Endothelial cell of umbilical vein (primary cell): ENCODE data around the gene BEAN1. TPM values are rescaled to one million over a fixed set of nuclear protein-coding genes. Genes with fewer than 3 reads are reported as not detected.

Experiments
- BruUV-seq: library from RNA; stranded (reverse); fragments of 400-500 nt; replicated peaks from 2 replicates; lab custom pipeline; 2021; lab: Mats Ljungman, UMichigan
- CTCF ChIA-PET: fragments of 300-600, 350-600 bp; sonication (Branson Sonifier 250); formaldehyde crosslinking; loops from one replicate; lab custom pipeline; 2021; ENCODE audit warnings: antibody characterized with exemption, inconsistent platforms; lab: Charles Lee
- POLR2A ChIA-PET: fragments of 300-600, 350-600 bp; sonication (Branson Sonifier 250); formaldehyde crosslinking; loops from one replicate; lab custom pipeline; 2021; ENCODE audit warnings: antibody characterized with exemption, inconsistent platforms; lab: Charles Lee
- DNase-seq: peaks from one replicate; pipeline ENCODE4 v3.0.0-alpha.2; 2011; ENCODE audit warnings: low read depth, low spot score
- FAIRE-seq: peaks from 2 replicates; lab custom pipeline; 2011; peaks lifted over from hg19 to GRCh38; lab: Jason Lieb, UNC
- H2AFZ ChIP-seq: 2 replicates; pipeline ENCODE4 v1.6.0; 2012; ENCODE audit warnings: low read depth, low read length, control low read depth, inconsistent platforms
- H3K27ac ChIP-seq: 2 replicates; pipeline ENCODE4 v1.5.1; 2011; ENCODE audit warnings: low read depth, mild to moderate bottlenecking, control low read depth, low read length, moderate library complexity; ENCODE audit not compliant: insufficient read depth
- H3K27me3 ChIP-seq, 2 experiments: 2 replicates each; pipeline versions ENCODE4 v1.6.0 to v1.6.1; 2011; ENCODE audit warnings: low read length in 2 of 2, mixed read lengths in 1 of 2; ENCODE audit not compliant: control insufficient read depth in 2 of 2, insufficient read depth in 2 of 2
- H3K36me3 ChIP-seq, 2 experiments: 2 replicates in 1 of 2; 3 replicates in 1 of 2; pipeline ENCODE4 v1.5.1; 2011; ENCODE audit warnings: low read length in 2 of 2, mild to moderate bottlenecking in 1 of 2, moderate library complexity in 1 of 2; ENCODE audit not compliant: control insufficient read depth in 2 of 2, insufficient read depth in 2 of 2; ENCODE audit errors: extremely low read depth in 1 of 2
- H3K4me1 ChIP-seq: 3 replicates; pipeline ENCODE4 v1.5.1; 2011; ENCODE audit warnings: mild to moderate bottlenecking, low read length; ENCODE audit not compliant: control insufficient read depth, insufficient read depth; ENCODE audit errors: extremely low read depth
- H3K4me2 ChIP-seq: 2 replicates; pipeline ENCODE4 v1.6.1; 2011; ENCODE audit warnings: low read length, control low read depth, mixed read lengths; ENCODE audit not compliant: insufficient read depth
- H3K4me3 ChIP-seq, 3 experiments: fragments of 200-600 bp in 1 of 3; sonication (generic), shearing (Covaris generic) in 1 of 3; replicated peaks in 1 of 3; 2 replicates each; pipeline ENCODE4 v1.5.1; 2011 to 2016; ENCODE audit warnings: control low read depth in 3 of 3, low read length in 3 of 3, mild to moderate bottlenecking in 2 of 3, inconsistent platforms in 1 of 3, low read depth in 1 of 3, moderate library complexity in 1 of 3; ENCODE audit not compliant: insufficient read depth in 1 of 3
- H3K79me2 ChIP-seq: 2 replicates; pipeline ENCODE4 v1.6.0; 2012; ENCODE audit warnings: low read length, inconsistent platforms; ENCODE audit not compliant: control insufficient read depth, insufficient read depth
- H3K9ac ChIP-seq: replicated peaks from 2 replicates; pipeline ENCODE3; 2011; ENCODE audit warnings: low read length, control low read depth; ENCODE audit not compliant: insufficient read depth; ENCODE audit errors: extremely low read depth
- H3K9me1 ChIP-seq: replicated peaks from 3 replicates; pipeline ENCODE4 v1.6.0; 2011; ENCODE audit warnings: mild to moderate bottlenecking, low read length; ENCODE audit not compliant: control insufficient read depth, insufficient read depth; ENCODE audit errors: extremely low read depth
- H3K9me3 ChIP-seq: replicated peaks from 2 replicates; pipeline ENCODE4 v1.5.1; 2012; ENCODE audit warnings: low read length, inconsistent platforms; ENCODE audit not compliant: control insufficient read depth, insufficient read depth
- H4K20me1 ChIP-seq: replicated peaks from 2 replicates; pipeline ENCODE3; 2011; ENCODE audit warnings: mild to moderate bottlenecking, low read length; ENCODE audit not compliant: control insufficient read depth, insufficient read depth; ENCODE audit errors: extremely low read depth
- EZH2 ChIP-seq: IDR thresholded peaks from 2 replicates; pipeline ENCODE4 v1.6.1; 2012; ENCODE audit warnings: borderline replicate concordance, low read depth, mild to moderate bottlenecking, moderate library complexity, low read length, inconsistent platforms; ENCODE audit not compliant: severe bottlenecking
- FOS ChIP-seq: IDR thresholded peaks from 2 replicates; pipeline ENCODE4 v1.6.1; 2011; ENCODE audit warnings: mild to moderate bottlenecking, low read length, moderate library complexity, borderline replicate concordance; ENCODE audit not compliant: insufficient read depth
- GATA2 ChIP-seq: IDR thresholded peaks from 2 replicates; pipeline ENCODE4 v1.7.0; 2011; ENCODE audit warnings: low read depth, mild to moderate bottlenecking, moderate library complexity, mixed read lengths, low read length; ENCODE audit not compliant: insufficient read length, insufficient read depth
- JUN ChIP-seq: IDR thresholded peaks from 2 replicates; pipeline ENCODE4 v1.6.1; 2011; ENCODE audit warnings: borderline replicate concordance, low read depth; ENCODE audit not compliant: insufficient read length, insufficient read depth
- MAX ChIP-seq: IDR thresholded peaks from 2 replicates; pipeline ENCODE4 v1.6.1; 2011; ENCODE audit not compliant: insufficient read depth, insufficient read length
- MYC ChIP-seq: IDR thresholded peaks from one replicate; pipeline ENCODE4 v1.6.1; 2011; ENCODE audit warnings: mild to moderate bottlenecking, low read depth, low read length
- POLR2A ChIP-seq: IDR thresholded peaks from 2 replicates; pipeline ENCODE4 v1.6.1; 2012; ENCODE audit warnings: low read depth, mild to moderate bottlenecking, control low read depth, low read length
- POLR2AphosphoS5 ChIP-seq: IDR thresholded peaks from 2 replicates; pipeline ENCODE4 v1.6.1; 2012; ENCODE audit warnings: low read depth, mild to moderate bottlenecking, control low read depth, low read length, moderate library complexity; ENCODE audit not compliant: insufficient read depth
- dilution Hi-C: fragments of 300-500 bp; cut with MboI; formaldehyde crosslinking; loops from one replicate; pipeline ENCODE4 v1.15.0; 2019; ENCODE audit warnings: low sequenced_read_pairs; ENCODE audit not compliant: extremely low pct_ligation_motif_present
- intact Hi-C: fragments of 100-400 bp; cut with micrococcal nuclease; formaldehyde crosslinking; loops from one replicate; pipeline ENCODE4 v1.10.0; 2022
- polyA plus RNA-seq, 4 experiments: library from polyadenylated mRNA; depleted of rRNA in 3 of 4; stranded (reverse) in 3 of 4; unstranded in 1 of 4; fragments of >200 nt; gene quantifications; 2 replicates each; pipeline versions ENCODE4 v1.2.1 to v1.2.3, GENCODE V29; 2011 to 2012; ENCODE audit warnings: missing spikeins in 1 of 4
- total RNA-seq: library from RNA; stranded (reverse); gene quantifications from 2 replicates; pipeline ENCODE4 v1.2.3, GENCODE V29; 2021

BEAN1 gene
- total and polyA plus RNA-seq, 2 donors (not counting 3 experiments of a cell fraction or from before 2014, with no cell fraction given) = not detected

DNA sequence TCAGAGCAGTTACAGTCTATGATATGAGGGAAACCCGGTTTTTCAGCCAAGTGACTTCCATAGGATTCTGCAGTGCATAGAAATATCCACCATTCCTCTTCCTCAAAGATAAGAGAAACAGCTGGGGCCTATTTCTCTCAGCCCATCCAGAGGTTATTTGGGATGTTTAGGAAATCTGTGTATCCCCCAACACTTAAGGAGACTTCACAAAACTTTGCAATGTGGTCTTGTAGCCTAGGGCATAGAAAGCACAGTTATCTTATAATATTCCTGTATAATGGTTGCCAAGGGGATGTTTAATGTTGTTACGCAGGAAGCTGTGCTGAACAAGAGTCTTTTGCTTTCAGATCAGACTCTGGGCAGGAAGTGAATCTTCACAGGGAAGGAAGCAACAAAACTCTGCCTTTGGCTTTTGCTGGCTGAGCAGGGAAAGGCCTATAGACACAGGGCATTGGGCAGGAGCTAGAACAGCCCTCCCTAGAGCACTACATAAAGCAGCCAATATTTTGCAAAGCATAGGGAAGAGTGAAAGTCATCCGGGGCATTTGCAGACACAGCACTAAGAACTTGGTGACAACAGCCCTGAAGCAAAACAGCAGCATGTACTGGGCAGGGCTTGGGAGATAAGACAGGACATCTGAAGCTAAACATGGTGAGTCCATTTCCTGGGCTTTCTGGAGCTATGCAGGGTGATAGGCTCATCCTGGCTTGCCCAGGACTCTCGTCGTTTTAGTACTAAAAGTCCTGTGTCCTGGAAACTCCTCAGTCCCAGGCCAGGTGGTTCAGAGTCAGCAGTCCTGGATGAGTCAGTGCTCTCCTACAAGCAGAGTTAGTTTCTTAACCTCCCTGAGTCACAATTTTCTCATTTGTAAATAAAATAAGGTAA is 18.7 kb upstream of the BEAN1 start:
- no peak overlapping the region for H2AFZ ChIP-seq
- no peaks in the 10 kb centered on the region for H3K79me2 ChIP-seq
- intact Hi-C loops = loop anchor here (1.0 to 5.0 kb wide), 5 partner anchors 51 to 334 kb away; no protein-coding TSS in a partner anchor
- H3K27ac ChIP-seq = peak overlapping the region; percentile 48
- H3K9me1 ChIP-seq = no peaks in the 10 kb centered on the region
- H4K20me1 ChIP-seq = no peaks in the 10 kb centered on the region
- ChIA-PET POLR2A (no interaction called here), CTCF (interaction anchor here (0.8 to 5.3 kb wide), 14 partner anchors 9 to 464 kb away, joined by 3 to 56 read pairs (median 4); no protein-coding TSS in a partner anchor)
- peak; percentile 78 for TF ChIP-seq POLR2AphosphoS5
- peak; percentile 43 for TF ChIP-seq JUN
- TF ChIP-seq POLR2A = peak; percentile 20
- peak; percentile 47 for TF ChIP-seq FOS
- TF ChIP-seq MAX = no peak
- no peaks in the 10 kb centered on the region for H3K9me3 ChIP-seq
- H3K4me1 ChIP-seq = peaks cover 34% of the 10 kb centered on the region
- H3K36me3 ChIP-seq = peaks cover 11 to 21% of the 10 kb centered on the region in 2 experiments
- H3K27me3 ChIP-seq = no peaks in the 10 kb centered on the region
- H3K4me2 ChIP-seq = peak overlapping the region; percentile 54
- no TSS peak for BruUV-seq
- H3K4me3 ChIP-seq = no peak overlapping the region
- FAIRE-seq (peak; percentile 90), DNase-seq (peak; percentile 86)
- dilution Hi-C loops = no loop called here
- H3K9ac ChIP-seq = peak overlapping the region; percentile 43

DNA sequence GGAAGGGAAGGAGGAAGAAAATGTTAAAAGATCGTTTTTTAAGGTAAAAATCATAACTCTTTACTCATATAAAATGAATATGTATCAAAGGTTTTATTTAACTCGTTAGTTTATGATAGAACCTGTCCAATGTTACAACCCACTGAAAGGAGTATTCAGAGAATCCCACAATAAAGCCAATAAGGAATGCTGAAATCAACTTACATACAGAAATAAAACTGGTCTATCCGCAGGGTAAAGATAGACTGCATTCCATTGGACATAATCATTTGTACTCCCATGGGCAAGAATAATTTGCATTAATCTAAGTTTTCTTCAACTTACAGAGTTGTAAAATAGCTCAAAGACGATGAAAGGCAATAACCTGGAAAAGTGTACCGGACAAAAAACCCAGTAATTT is 17.9 kb upstream of the BEAN1 start:
- DNase-seq = no peak
- dilution Hi-C loops = no loop called here
- Histone ChIP-seq H3K9ac (peak overlapping the region; percentile 43), H3K9me1 (no peaks in the 10 kb centered on the region), H3K4me1 (peaks cover 34% of the 10 kb centered on the region), H3K36me3 (peaks cover 4 to 14% of the 10 kb centered on the region in 2 experiments), H3K9me3 (no peaks in the 10 kb centered on the region), H4K20me1 (no peaks in the 10 kb centered on the region), H3K4me3 (no peak overlapping the region), H3K27ac (peak overlapping the region; percentile 48), H3K27me3 (no peaks in the 10 kb centered on the region), H2AFZ (no peak overlapping the region), H3K79me2 (no peaks in the 10 kb centered on the region), H3K4me2 (no peak overlapping the region)
- no TSS peak for BruUV-seq
- TF ChIP-seq MYC = no peak
- no peak for TF ChIP-seq GATA2
- TF ChIP-seq JUN = no peak
- TF ChIP-seq FOS = no peak
- TF ChIP-seq POLR2AphosphoS5 = no peak
- no peak for TF ChIP-seq EZH2
- TF ChIP-seq MAX = no peak
- ChIA-PET CTCF (interaction anchor here (0.9 to 5.3 kb wide), 8 partner anchors 34 to 463 kb away, joined by 3 to 56 read pairs (median 4); no protein-coding TSS in a partner anchor), POLR2A (no interaction called here)
- intact Hi-C loops = loop anchor here (5.0 kb wide), 3 partner anchors 178 to 333 kb away; no protein-coding TSS in a partner anchor
- no peak for FAIRE-seq
